Measurements from ENCODE around the gene GDPD5. TPM values are rescaled to one million over a fixed set of nuclear protein-coding genes. Genes with fewer than 3 reads are reported as not detected.
A peak's percentile ranks its signal among the peaks of the same experiment; 100 is the strongest.

Gene GDPD5, protein sequence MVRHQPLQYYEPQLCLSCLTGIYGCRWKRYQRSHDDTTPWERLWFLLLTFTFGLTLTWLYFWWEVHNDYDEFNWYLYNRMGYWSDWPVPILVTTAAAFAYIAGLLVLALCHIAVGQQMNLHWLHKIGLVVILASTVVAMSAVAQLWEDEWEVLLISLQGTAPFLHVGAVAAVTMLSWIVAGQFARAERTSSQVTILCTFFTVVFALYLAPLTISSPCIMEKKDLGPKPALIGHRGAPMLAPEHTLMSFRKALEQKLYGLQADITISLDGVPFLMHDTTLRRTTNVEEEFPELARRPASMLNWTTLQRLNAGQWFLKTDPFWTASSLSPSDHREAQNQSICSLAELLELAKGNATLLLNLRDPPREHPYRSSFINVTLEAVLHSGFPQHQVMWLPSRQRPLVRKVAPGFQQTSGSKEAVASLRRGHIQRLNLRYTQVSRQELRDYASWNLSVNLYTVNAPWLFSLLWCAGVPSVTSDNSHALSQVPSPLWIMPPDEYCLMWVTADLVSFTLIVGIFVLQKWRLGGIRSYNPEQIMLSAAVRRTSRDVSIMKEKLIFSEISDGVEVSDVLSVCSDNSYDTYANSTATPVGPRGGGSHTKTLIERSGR
- 100 to 1,000 TPM; 107 to 109 TPM for total RNA-seq

DNA sequence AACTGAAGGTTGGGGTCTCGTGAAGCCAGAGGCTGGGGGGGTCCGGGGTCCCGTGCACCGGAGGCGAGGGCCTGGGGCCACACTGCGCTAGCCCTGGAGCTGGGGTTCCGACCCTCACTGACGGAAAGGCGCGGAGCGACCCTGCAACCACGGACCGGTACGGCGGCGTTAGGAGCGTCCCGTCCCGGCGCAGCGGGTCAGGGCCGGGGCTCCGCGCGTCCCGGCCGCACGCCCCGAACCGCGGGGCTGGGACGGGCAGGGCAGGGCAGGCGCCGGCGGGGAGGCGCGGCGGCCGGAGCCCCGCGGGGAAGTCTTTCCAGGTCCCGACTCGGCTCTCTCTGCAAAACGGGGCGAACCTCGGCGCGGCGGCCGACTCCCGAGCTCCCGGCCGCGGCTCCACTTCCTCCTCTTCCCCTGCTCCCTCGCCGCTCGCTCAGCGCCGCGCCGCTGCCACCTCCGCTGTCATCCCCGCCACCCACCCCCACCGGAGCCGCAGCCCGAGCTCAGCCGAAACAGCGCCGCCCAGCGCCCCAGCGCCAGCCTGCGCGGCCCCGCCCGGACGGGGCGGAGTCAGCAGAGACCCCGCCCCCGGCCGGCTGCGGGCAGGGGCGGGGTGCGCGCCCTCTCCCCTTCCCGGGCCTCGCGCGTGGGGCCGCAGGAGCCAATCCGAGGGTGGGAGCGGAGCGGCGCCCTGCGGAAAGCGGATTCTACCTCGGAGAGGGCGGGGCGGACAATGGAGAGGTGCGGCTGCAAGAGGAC lies at the start of gene GDPD5:
Gene GDPD5, minus strand, starts transcription at position 509 of the 759 bp plus-strand sequence. CDS start 48,206 bp downstream, outside the sequence.
- Mint-ChIP-seq H3K27me3 (peaks cover 9% of the 10 kb centered on the region), H3K4me3 (peak within 1 kb of the TSS; percentile 94), H3K36me3 (ENCODE audit: low read depth) (peaks cover 2% of the 10 kb centered on the region), H3K4me1 (peaks cover 51% of the 10 kb centered on the region), H3K27ac (peak within 1 kb of the TSS; percentile 67), H3K9me3 (no peaks in the 10 kb centered on the region)
- CTCF ChIA-PET: interaction anchor here (0.7 to 2.0 kb wide), 11 partner anchors 9 to 125 kb away, joined by 3 to 15 read pairs (median 4); no protein-coding TSS in a partner anchor
- POLR2A ChIA-PET: interaction anchor here (0.7 to 4.4 kb wide), 15 partner anchors 8 to 143 kb away, joined by 3 to 29 read pairs (median 5); partner anchors contain the start of gene MAP6
- peak; percentile 93 for DNase-seq

DNA sequence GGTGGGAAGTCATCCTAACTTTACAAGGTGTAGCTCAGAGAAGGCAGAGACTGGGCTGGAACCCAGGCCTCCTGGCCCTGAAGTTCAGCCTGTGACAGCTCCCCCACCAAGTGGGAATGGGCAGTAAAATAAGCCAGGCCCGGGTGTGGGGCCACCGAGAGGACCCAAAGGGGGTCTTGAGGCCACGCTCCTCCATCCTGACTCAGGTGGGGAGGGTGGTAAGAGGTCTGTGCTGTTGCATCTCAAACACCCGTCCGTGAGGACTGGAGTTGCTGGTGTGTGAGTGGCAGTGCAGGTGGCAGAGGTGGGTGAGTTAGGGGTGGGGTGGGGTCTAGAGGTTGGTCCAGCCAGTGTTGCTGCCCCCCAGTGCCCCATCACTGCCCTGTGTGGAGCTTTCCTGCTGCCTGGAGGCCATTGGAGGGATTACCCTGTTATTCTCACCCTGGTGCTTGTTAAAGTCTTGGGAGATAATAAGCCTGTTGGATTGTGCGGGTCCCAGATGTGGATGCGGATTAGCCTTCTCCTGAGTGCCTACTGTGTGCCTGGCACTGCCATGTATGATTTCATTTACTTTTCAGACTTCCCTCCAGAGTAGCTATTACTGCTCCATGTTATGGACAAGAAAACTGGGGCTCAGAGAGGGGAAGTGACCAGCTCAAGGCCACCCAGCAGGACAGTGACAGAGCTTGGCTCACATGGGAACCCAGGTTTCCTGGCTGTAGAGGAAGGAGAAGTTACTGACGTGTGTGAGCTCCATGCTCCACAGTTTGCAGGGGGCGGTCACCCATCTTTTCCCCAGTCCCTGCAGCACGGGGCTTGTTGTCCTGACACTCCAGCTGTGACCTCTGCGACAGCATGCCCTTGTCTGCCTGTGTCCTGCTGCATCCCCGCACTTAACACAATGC lies 49.2 kb upstream of the GDPD5 start:
- no peak for DNase-seq
- Mint-ChIP-seq H3K4me3 (no peak overlapping the region), H3K4me1 (peaks cover 9% of the 10 kb centered on the region), H3K27ac (no peak overlapping the region), H3K9me3 (no peaks in the 10 kb centered on the region), H3K36me3 (ENCODE audit: low read depth) (peaks cover 6% of the 10 kb centered on the region), H3K27me3 (no peaks in the 10 kb centered on the region)
- ChIA-PET POLR2A (interaction anchor here (1.3 to 4.4 kb wide), 2 partner anchors 8 to 13 kb away, joined by 4 to 19 read pairs; partner anchors contain the start of gene SERPINH1), CTCF (interaction anchor here (0.6 to 3.2 kb wide), 5 partner anchors 14 to 306 kb away, joined by 3 to 14 read pairs (median 4); partner anchors contain the start of gene SERPINH1)

DNA sequence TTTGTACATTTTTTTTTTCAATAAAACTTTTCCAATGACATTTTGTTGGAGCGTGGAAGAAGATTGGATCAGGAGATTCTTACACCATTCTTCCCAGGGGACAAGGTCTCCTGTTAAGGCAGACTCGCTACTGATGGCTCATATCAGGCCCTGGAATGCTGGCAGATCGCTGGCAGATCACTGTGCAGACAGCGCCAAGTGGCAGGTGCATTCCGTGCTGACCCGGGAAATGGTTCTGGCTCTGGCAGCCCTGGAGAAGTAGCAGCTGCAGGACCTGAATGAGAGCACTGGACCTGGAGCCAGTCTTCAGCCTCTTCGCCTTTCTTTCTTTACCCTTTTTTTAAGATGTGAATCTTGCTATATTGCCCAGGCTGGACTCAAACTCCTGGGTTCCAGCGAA lies 47.0 kb upstream of the GDPD5 start:
- no peak overlapping the region for H3K4me3 Mint-ChIP-seq
- POLR2A ChIA-PET: interaction anchor here (4.4 kb wide), 1 partner anchor 11 kb away, joined by 19 read pairs; the partner anchor contains the start of gene SERPINH1
- CTCF ChIA-PET: interaction anchor here (3.2 kb wide), 1 partner anchor 12 kb away, joined by 14 read pairs; the partner anchor contains the start of gene SERPINH1
- H3K27me3 Mint-ChIP-seq: no peaks in the 10 kb centered on the region
- no peak overlapping the region for H3K27ac Mint-ChIP-seq
- H3K4me1 Mint-ChIP-seq: peaks cover 7% of the 10 kb centered on the region
- H3K36me3 Mint-ChIP-seq (ENCODE audit: low read depth): peaks cover 15% of the 10 kb centered on the region
- DNase-seq: no peak
- no peaks in the 10 kb centered on the region for H3K9me3 Mint-ChIP-seq

- ChIA-PET CTCF (no interaction called here), POLR2A (interaction anchor here (1.3 kb wide), 1 partner anchor 9 kb away, joined by 7 read pairs; the partner anchor contains the start of gene SERPINH1)
- Mint-ChIP-seq H3K36me3 (ENCODE audit: low read depth) (peaks cover 15% of the 10 kb centered on the region), H3K4me3 (no peak overlapping the region), H3K27me3 (no peaks in the 10 kb centered on the region), H3K4me1 (peaks cover 6% of the 10 kb centered on the region), H3K9me3 (no peaks in the 10 kb centered on the region), H3K27ac (no peak overlapping the region)
- no peak for DNase-seq
Measured at GRCh38 chr11:75571625-75572024, 45.9 kb upstream of the GDPD5 start.

GRCh38 chr11:75570559-75571139 lies 44.9 kb upstream of the GDPD5 start:
- Mint-ChIP-seq H3K27ac (no peak overlapping the region), H3K4me1 (peaks cover 4% of the 10 kb centered on the region), H3K9me3 (no peaks in the 10 kb centered on the region), H3K27me3 (no peaks in the 10 kb centered on the region), H3K36me3 (ENCODE audit: low read depth) (peaks cover 15% of the 10 kb centered on the region), H3K4me3 (no peak overlapping the region)
- CTCF ChIA-PET: no interaction called here
- no peak for DNase-seq
- POLR2A ChIA-PET: interaction anchor here (1.3 kb wide), 2 partner anchors 8 to 9 kb away, joined by 3 to 7 read pairs; partner anchors contain the start of gene SERPINH1

GRCh38 chr11:75568616-75569219 lies 43.0 kb upstream of the GDPD5 start:
- H3K27ac Mint-ChIP-seq: no peak overlapping the region
- H3K27me3 Mint-ChIP-seq: no peaks in the 10 kb centered on the region
- ChIA-PET POLR2A (interaction anchor here (1.0 kb wide), 1 partner anchor 15 kb away, joined by 3 read pairs; no protein-coding TSS in a partner anchor), CTCF (no interaction called here)
- H3K4me1 Mint-ChIP-seq: peaks cover 5% of the 10 kb centered on the region
- H3K36me3 Mint-ChIP-seq (ENCODE audit: low read depth): peaks cover 15% of the 10 kb centered on the region
- DNase-seq: no peak
- H3K4me3 Mint-ChIP-seq: no peak overlapping the region
- no peaks in the 10 kb centered on the region for H3K9me3 Mint-ChIP-seq

- no peak overlapping the region for H3K4me3 Mint-ChIP-seq
- ChIA-PET POLR2A (interaction anchor here (1.0 kb wide), 1 partner anchor 14 kb away, joined by 3 read pairs; no protein-coding TSS in a partner anchor), CTCF (interaction anchor here (1.2 to 1.7 kb wide), 2 partner anchors 10 to 28 kb away, joined by 4 to 5 read pairs; no protein-coding TSS in a partner anchor)
- no peaks in the 10 kb centered on the region for H3K9me3 Mint-ChIP-seq
- peaks cover 15% of the 10 kb centered on the region for H3K36me3 Mint-ChIP-seq (ENCODE audit: low read depth)
- no peak overlapping the region for H3K27ac Mint-ChIP-seq
- DNase-seq: no peak
- no peaks in the 10 kb centered on the region for H3K27me3 Mint-ChIP-seq
- peaks cover 11% of the 10 kb centered on the region for H3K4me1 Mint-ChIP-seq
Measured at GRCh38 chr11:75567971-75568370, 42.2 kb upstream of the GDPD5 start.

GRCh38 chr11:75566763-75567279 lies 41.1 kb upstream of the GDPD5 start:
- H3K27ac Mint-ChIP-seq: no peak overlapping the region
- ChIA-PET POLR2A (interaction anchor here (1.0 kb wide), 1 partner anchor 9 kb away, joined by 4 read pairs; no protein-coding TSS in a partner anchor), CTCF (interaction anchor here (1.2 to 1.7 kb wide), 2 partner anchors 11 to 29 kb away, joined by 4 to 5 read pairs; no protein-coding TSS in a partner anchor)
- no peak for DNase-seq
- no peaks in the 10 kb centered on the region for H3K27me3 Mint-ChIP-seq
- peaks cover 21% of the 10 kb centered on the region for H3K4me1 Mint-ChIP-seq
- peaks cover 12% of the 10 kb centered on the region for H3K36me3 Mint-ChIP-seq (ENCODE audit: low read depth)
- H3K9me3 Mint-ChIP-seq: no peaks in the 10 kb centered on the region
- H3K4me3 Mint-ChIP-seq: no peak overlapping the region

DNA sequence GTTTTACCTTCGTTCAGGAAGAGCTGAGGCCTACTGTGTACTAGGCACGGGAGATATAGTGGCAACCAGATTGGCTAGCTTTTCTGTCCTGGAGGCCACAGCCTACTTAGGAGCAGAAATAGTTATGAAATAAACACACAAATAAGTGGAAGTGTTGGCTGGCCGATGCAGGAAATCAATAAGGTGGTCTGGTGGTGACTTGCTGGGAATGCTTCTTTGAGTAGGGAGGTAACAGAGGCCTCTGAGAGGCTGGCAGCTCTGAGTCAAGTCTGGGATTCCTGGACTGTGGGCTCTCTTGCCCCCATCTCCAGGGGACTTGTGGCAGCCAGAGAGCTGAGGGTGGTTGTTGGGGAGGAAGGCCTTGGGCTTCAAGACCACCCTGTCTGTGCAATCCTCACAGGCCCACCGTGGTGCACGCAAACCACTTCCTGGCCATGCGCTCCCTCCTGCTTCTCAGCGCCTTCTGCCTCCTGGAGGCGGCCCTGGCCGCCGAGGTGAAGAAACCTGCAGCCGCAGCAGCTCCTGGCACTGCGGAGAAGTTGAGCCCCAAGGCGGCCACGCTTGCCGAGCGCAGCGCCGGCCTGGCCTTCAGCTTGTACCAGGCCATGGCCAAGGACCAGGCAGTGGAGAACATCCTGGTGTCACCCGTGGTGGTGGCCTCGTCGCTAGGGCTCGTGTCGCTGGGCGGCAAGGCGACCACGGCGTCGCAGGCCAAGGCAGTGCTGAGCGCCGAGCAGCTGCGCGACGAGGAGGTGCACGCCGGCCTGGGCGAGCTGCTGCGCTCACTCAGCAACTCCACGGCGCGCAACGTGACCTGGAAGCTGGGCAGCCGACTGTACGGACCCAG lies 40.4 kb upstream of the GDPD5 start:
- Mint-ChIP-seq H3K4me3 (no peak overlapping the region), H3K36me3 (ENCODE audit: low read depth) (peaks cover 9% of the 10 kb centered on the region), H3K27me3 (no peaks in the 10 kb centered on the region), H3K27ac (no peak overlapping the region), H3K9me3 (no peaks in the 10 kb centered on the region), H3K4me1 (peaks cover 28% of the 10 kb centered on the region)
- no peak for DNase-seq
- POLR2A ChIA-PET: no interaction called here
- CTCF ChIA-PET: interaction anchor here (0.9 to 1.7 kb wide), 3 partner anchors 11 to 12 kb away, joined by 3 to 5 read pairs (median 4); no protein-coding TSS in a partner anchor

DNA sequence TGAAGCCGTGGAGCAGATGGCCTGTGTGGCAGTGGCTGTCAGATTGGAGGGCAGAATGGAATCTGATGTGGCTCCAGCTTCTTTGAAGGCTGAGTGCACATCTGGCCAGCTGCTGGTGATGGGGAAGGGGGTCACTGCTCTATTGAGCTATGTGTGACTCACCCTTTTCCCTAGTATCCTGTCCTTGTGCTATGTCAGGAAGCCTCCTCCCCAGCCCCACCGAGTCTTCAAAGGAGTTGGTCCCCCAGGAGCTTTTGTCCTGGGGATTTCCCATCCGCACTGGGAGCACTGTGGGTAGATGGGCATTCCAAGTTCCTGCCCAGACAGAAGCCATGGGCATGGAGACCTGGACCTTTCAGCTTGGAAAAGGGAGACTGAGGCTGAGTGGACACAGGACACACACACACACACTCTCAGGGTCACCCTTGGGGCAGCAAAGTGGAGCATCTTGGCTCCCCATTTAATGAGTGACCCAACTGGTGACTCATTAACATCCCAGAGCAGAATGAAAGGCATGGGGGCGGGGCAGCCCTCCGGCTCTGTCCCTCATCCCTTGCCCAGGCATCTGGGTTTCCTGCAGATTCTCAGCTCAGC lies 39.6 kb upstream of the GDPD5 start:
- POLR2A ChIA-PET: no interaction called here
- CTCF ChIA-PET: interaction anchor here (0.9 to 1.1 kb wide), 2 partner anchors 11 to 13 kb away, joined by 3 to 4 read pairs; no protein-coding TSS in a partner anchor
- no peaks in the 10 kb centered on the region for H3K27me3 Mint-ChIP-seq
- peaks cover 33% of the 10 kb centered on the region for H3K4me1 Mint-ChIP-seq
- no peak overlapping the region for H3K4me3 Mint-ChIP-seq
- DNase-seq: no peak
- no peaks in the 10 kb centered on the region for H3K9me3 Mint-ChIP-seq
- no peak overlapping the region for H3K27ac Mint-ChIP-seq
- peaks cover 9% of the 10 kb centered on the region for H3K36me3 Mint-ChIP-seq (ENCODE audit: low read depth)

All from activated CD4-positive, alpha-beta memory T cell treated with anti-CD3 and anti-CD28 coated beads, Interleukin-2, amount 10 ng/mL, durations not matched to agents 7 days and 5 days (primary cell).